NCI-H1930 (cell line): ENCODE results near the gene NHS.
"Not testable (repeated sequence)": the region's sequence is repeated elsewhere in the genome, so short reads cannot be mapped to it uniquely, and the experiment has no call there.

Experiments used
- DNase-seq, 2 experiments: peaks; one replicate each; lab custom pipeline; 2025; lab: John Stamatoyannopoulos, UW

NHS gene

GRCh38 chrX:17549107-17549651, 174.2 kb downstream of the NHS start:
- no peak for DNase-seq

- no peak for DNase-seq
Observed at GRCh38 chrX:17550011-17550410, 175.0 kb downstream of the NHS start.

GRCh38 chrX:17552044-17552650, 177.1 kb downstream of the NHS start:
- DNase-seq: no peak

GRCh38 chrX:17553469-17553868, 178.5 kb downstream of the NHS start:
- DNase-seq: no peak

- DNase-seq: no peak
Observed at GRCh38 chrX:17553961-17554482, 179.0 kb downstream of the NHS start.

- no peak for DNase-seq
Observed at GRCh38 chrX:17554914-17555313, 179.9 kb downstream of the NHS start.

- DNase-seq: no peak
Observed at GRCh38 chrX:17555846-17556245, 180.8 kb downstream of the NHS start.

- no peak for DNase-seq
Observed at GRCh38 chrX:17559728-17560379, 184.9 kb downstream of the NHS start.

GRCh38 chrX:17560385-17560784, 185.4 kb downstream of the NHS start:
- no peak for DNase-seq

- no peak for DNase-seq
Observed at GRCh38 chrX:17563076-17563475, 188.1 kb downstream of the NHS start.

- DNase-seq: no peak
Observed at GRCh38 chrX:17563515-17563914, 188.5 kb downstream of the NHS start.

GRCh38 chrX:17564689-17565409, 189.8 kb downstream of the NHS start:
- DNase-seq: no peak

GRCh38 chrX:17566740-17567139, 191.7 kb downstream of the NHS start:
- DNase-seq: no peak

GRCh38 chrX:17567187-17567586, 192.2 kb downstream of the NHS start:
- no peak for DNase-seq

- no peak for DNase-seq
Observed at GRCh38 chrX:17567821-17568220, 192.8 kb downstream of the NHS start.

GRCh38 chrX:17568804-17569203, 193.8 kb downstream of the NHS start:
- not testable (repeated sequence) for DNase-seq

- DNase-seq: no peak
Observed at GRCh38 chrX:17579026-17579425, 204.0 kb downstream of the NHS start.

GRCh38 chrX:17580539-17581152, 205.6 kb downstream of the NHS start:
- no peak for DNase-seq

GRCh38 chrX:17581641-17582040, 206.6 kb downstream of the NHS start:
- DNase-seq: no peak

- no peak for DNase-seq
Observed at GRCh38 chrX:17584248-17584681, 209.3 kb downstream of the NHS start.

- DNase-seq: no peak
Observed at GRCh38 chrX:17585006-17585405, 210.0 kb downstream of the NHS start.

- no peak for DNase-seq
Observed at GRCh38 chrX:17587366-17587765, 212.4 kb downstream of the NHS start.
